Measurements from ENCODE around the gene PRKCA.

The PRKCA gene

GRCh38 chr17:66580184-66580955, 278.0 kb downstream of the PRKCA start:
- no peak overlapping the region for H3K4me3 ChIP-seq (ENCODE audit: low read depth, low read length)
- TF ChIP-seq CTCF (IDR thresholded peaks at IDR 0.05; ENCODE audit: insufficient read depth, low read length, missing control alignments): no peak
- no peak for DNase-seq (ENCODE audit: low read depth, low spot score)
- POLR2A ChIA-PET: interaction anchor here (0.6 kb wide), 1 partner anchor 48 kb away, joined by 3 read pairs; no protein-coding TSS in a partner anchor
- CTCF ChIA-PET: interaction anchor here (1.0 to 1.5 kb wide), 3 partner anchors 11 to 326 kb away, joined by 3 to 4 read pairs (median 4); no protein-coding TSS in a partner anchor

GRCh38 chr17:66580956-66581391, 278.6 kb downstream of the PRKCA start:
- no peak for TF ChIP-seq CTCF (IDR thresholded peaks at IDR 0.05; ENCODE audit: insufficient read depth, low read length, missing control alignments)
- no peak for DNase-seq (ENCODE audit: low read depth, low spot score)
- H3K4me3 ChIP-seq (ENCODE audit: low read depth, low read length): no peak overlapping the region
- ChIA-PET POLR2A (interaction anchor here (0.6 kb wide), 1 partner anchor 50 kb away, joined by 3 read pairs; no protein-coding TSS in a partner anchor), CTCF (interaction anchor here (1.0 kb wide), 1 partner anchor 200 kb away, joined by 4 read pairs; no protein-coding TSS in a partner anchor)

GRCh38 chr17:66582373-66583111, 280.1 kb downstream of the PRKCA start:
- DNase-seq (ENCODE audit: low read depth, low spot score): no peak
- ChIA-PET CTCF (interaction anchor here (1.0 to 1.5 kb wide), 5 partner anchors 9 to 328 kb away, joined by 3 to 4 read pairs (median 3); no protein-coding TSS in a partner anchor), POLR2A (no interaction called here)
- no peak for TF ChIP-seq CTCF (IDR thresholded peaks at IDR 0.05; ENCODE audit: insufficient read depth, low read length, missing control alignments)
- H3K4me3 ChIP-seq (ENCODE audit: low read depth, low read length): no peak overlapping the region

GRCh38 chr17:66583112-66583748, 280.8 kb downstream of the PRKCA start:
- no peak for DNase-seq (ENCODE audit: low read depth, low spot score)
- TF ChIP-seq CTCF (IDR thresholded peaks at IDR 0.05; ENCODE audit: insufficient read depth, low read length, missing control alignments): no peak
- H3K4me3 ChIP-seq (ENCODE audit: low read depth, low read length): no peak overlapping the region
- CTCF ChIA-PET: interaction anchor here (1.0 to 1.5 kb wide), 5 partner anchors 16 to 328 kb away, joined by 3 to 4 read pairs (median 3); no protein-coding TSS in a partner anchor
- POLR2A ChIA-PET: no interaction called here

GRCh38 chr17:66584927-66585326, 282.5 kb downstream of the PRKCA start:
- POLR2A ChIA-PET: no interaction called here
- CTCF ChIA-PET: no interaction called here

More at GRCh38 chr17:66584927-66585326, 282.5 kb downstream of the PRKCA start:
- H3K4me3 ChIP-seq (ENCODE audit: low read depth, low read length): no peak overlapping the region
- no peak for TF ChIP-seq CTCF (IDR thresholded peaks at IDR 0.05; ENCODE audit: insufficient read depth, low read length, missing control alignments)
- DNase-seq (ENCODE audit: low read depth, low spot score): no peak
